ENCODE data around the gene ADAM10.

The ADAM10 gene

DNA sequence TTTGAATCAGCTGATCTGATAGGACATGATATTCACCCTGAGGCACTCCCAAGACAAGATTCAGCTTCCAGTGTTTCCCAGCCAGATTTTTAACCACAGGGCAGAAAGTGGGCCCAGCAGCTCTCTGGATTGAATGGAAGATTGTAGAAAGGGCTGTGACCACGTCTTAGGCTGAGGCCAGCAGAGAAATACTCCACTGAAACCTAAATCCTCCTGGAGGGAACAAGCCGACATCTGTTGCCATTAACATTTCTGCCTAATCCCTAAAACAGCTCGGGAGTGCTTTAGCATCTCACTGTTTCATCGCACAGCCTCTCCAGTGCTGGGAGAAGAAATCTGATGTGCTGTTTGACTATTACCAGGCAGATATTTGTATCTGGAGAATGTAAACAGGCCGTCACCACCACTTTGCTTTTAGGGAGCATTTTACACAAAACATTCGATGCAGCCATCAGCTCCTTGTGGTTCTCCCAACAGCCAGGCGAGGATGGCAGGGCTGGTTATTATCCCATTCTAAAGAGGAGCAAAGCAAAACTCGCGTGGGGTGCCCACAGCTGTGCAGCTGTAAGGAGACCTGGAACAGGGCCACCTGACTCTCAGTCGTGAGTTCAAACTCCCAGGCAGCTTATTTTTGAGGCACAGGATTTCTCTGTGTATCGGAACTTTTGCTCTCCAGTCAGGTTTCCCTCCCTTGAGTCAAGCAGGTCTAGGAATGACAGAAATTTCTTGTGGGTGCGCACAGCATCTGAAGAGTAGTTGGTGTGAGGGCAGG, 200.3 kb downstream of the ADAM10 start:
- no peak for DNase-seq

DNA sequence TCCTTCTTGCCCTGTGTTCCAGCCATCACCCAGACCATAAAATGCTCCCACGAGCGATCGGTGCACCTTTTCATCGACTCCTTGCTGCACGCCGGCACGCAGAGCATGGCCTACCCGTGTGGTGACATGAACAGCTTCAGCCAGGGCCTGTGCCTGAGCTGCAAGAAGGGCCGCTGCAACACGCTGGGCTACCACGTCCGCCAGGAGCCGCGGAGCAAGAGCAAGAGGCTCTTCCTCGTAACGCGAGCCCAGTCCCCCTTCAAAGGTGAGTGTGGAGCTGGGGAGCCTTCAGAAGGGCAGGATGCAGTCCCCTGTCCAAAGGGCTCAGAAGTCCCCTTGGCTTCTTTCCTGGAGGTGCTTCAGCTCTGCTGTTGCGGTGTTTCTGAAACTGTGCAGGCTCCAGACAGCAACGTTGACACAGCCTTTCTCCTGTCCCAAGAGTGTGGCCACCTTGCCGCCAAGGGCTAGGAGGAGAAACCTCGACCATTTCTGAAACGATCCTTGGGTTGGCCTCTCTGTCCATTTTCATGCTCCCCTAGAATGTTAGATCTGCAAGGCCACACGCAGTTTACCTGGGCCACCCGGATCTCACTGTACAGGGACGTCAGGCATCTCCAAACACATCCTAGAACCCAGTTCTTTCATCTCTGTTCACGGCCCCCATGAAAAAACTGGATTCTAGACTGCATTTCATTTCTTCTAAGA, 201.0 kb downstream of the ADAM10 start:
- DNase-seq, result no peak

DNA sequence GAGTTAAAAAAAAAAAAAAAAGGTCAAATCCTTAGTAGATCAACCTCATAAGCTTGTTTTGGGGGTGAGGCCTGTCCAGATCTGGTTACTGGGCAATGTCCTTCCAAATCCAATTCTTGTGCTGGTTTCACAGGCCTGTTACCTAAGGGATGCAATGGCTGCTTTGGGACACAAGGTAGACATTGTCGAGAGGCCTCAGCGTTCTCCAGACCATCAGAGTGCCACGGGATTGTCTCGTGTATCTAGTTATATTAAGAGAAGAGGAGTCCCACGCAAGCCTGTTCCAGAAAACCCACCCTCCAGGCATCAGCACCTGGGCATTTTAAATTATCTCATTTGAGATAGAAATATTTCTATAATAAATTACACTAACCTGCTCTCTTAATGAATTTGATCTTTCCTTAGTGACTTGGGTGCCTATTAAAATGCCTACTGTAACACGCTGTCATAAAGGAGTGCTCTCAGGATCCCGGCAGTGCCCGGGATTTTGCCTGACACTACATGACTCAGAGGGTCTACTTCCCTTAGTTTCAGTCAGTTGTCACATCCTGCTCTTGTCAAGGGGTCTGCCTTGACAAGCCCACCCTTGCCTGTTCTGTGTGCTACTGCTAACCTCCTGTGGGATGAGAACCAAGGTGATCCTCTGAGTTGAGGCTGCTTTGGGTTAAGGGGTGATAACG, 201.7 kb downstream of the ADAM10 start:
- DNase-seq, result no peak

DNA sequence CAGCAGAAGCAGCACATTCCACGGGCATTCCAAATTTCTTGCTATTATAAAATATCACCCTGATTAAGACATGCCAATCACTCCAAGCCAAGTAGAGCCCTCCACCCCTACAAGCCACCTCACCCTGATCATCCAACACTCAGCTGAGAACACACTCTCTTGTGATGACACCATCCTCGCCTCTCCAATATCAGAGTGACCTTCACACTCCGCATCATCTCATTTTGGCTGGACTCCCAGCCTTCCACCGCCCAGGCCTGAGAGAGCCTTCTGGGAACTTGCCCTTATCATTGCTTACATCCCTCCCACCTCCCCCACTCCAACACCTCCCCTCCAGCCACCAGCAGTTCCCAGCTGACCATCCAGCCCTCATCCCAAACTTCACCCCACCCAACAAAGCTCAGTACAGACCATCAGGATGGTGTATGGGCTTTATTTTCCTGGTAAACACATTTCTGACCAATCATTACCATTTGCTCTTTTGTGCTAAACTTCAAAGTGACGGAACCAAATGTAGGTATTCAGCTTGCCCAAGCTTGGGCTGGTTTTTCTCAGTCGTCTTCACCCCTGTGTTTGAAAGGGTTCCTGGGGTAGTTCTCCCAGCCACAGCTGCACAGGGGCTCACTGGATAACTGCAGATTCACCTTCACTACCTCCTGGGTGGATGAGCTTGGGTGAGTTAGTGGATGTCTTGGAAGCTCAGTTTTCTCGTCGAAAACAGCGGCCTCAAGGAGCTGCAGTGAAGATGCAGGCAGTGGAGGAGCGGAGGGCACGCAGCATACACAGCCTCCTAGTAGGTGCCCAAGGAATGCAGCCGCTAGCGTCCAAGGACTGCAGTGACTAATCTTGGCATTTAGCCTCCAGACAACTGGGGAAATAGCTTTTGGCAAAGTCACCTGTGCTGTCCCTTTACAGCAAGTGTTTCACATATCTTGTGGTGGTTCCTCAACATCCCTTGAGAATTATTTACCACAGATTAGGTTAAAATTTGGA, 202.6 kb downstream of the ADAM10 start:
- DNase-seq, result no peak

DNA sequence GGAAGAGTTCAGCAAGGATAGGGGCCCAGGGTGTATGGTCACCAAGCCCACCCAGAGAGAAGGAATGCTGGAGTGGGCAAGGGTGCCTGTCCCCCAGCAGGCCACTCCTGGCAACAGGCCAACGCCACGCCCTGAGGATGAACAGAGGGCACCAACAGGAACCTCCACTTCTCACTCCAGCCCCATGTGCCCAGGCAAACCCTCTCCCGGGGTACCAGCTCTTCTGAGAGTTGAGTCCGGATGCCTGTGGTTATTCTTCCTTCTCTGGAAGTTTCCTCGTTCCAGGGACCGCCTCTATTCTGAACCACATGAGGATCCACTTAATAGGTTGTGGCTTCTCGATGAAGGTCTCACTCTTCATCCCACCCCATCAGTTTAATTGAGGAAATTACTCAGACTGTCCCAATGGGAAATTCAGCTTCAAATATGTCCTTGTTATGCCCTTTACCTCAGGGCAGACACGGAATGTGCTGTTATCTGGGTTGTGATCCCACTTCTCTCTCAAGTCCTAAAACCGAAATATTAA, 203.4 kb downstream of the ADAM10 start:
- no peak for DNase-seq

DNA sequence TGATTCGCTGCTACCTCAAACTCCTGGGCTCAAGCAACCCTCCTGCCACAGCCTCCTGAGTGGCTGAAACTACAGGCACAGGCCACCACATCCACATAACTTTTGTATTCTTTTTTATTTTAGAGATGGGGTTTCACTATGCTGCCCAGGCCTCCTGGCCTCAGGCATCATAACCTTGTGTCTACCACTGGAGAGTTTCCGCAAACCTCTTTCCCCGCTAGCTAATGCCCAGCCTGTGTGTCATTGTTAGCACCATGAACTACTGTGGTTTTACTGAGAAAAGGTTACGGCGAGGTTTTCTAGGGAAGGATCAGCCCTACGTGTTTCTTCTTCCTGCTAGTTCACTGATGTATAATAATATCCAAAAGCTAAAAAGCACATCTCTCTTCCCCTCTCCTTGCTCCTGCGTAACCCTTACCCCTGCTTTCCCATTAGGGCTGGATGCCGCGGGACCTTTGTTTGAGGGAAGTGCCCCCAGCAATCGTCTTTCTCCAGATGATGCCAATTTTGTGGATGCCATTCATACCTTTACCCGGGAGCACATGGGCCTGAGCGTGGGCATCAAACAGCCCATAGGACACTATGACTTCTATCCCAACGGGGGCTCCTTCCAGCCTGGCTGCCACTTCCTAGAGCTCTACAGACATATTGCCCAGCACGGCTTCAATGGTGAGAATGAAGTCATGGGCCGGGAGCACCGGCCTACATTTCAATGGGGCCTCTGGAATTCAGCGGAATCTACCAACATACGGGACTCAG, 204.0 kb downstream of the ADAM10 start:
- DNase-seq, result peak in 2 of 5 experiments; percentile 20 to 75

DNA sequence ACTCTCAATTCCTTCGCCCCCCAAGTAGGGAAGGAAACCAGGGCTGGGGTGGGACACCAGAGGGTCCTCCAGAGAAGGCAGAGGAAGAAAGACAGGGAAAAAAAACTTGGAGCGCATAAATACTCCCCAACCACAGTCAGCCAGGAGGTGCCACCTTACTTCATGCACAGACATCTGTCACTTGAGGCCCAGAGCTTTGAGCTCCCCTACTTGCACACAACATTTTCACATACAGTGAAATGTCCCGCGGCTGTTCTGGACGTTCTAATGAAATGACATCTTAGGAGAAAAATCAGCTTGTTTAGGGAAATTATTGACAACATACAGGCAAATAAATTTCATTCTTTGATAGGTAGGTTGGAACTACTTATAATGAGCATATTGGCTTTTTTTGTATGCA, 204.8 kb downstream of the ADAM10 start:
- no peak for DNase-seq

DNA sequence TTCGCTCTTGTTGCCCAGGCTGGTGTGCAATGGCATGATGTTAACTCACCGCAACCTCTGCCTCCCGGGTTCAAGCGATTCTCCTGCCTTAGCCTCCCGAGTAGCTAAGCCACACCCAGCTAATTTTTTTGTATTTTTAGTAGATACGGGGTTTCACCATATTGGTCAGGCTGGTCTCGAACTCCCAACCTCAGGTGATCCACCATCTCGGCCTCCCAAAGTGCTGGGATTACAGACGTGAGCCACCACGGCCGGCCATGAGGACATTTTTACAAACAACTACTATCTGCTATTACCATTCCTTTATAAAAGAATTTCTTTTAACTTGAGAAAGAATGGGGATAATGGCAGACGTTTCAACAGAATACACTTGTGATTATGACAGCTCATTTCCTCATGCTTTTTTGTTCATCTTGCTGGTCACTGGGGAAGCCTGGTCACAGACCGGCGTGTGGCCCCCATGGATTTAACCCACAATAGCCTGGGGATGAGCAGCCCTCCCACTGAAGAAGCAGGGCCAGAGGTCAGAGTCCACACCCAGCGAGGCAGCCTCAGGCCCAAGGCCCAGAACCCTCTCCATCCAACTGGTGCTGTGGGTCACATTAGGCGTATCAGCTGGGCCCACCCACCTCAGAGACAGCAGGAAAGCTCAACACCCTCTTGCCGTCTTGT, 205.7 kb downstream of the ADAM10 start:
- no peak for DNase-seq

DNA sequence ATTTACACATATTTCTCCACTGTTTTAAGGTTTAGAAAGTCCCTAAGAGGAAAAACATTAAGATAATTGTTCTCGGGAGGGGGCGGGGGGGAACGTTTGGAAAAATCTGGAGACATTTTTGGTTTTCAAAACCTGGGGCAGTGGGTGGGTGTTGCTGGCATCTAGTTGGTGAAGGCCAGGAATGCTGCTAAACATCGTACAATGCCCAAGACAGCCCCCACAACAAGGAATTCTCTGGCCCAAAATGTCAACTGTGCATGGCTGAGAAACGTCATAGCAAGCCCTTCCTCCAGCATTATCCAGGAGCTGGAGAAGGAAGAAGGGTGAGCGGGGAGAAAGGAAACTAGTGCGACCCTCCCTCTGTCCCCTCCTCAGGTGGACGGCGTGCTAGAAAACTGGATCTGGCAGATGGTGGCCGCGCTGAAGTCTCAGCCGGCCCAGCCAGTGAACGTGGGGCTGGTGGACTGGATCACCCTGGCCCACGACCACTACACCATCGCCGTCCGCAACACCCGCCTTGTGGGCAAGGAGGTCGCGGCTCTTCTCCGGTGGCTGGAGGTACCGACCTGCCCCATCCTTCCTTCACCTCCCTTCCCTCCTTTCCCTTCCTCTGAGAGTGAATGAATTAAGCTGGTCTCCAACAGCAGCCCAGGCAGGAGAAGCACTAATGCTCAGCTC, 208.0 kb downstream of the ADAM10 start:
- DNase-seq, result no peak

DNA sequence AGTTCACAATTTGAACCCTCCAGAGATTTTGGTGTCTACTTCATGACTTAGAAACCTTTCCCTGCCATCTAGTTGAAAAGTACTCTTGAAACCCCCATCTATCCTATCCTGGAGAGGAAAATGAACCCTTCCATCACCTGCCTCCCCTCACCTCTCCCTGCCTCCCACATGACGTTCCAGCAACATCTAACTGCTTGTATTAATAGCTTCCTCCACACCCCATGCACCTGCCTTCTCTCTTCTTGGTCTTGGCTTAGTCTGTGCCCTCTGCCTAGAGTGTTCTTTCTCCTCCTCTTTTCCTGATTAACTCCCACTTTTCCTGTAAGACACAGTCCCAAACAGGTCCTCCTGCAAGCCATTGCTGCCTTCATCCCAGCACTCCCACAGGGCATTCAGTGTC, 210.0 kb downstream of the ADAM10 start:
- DNase-seq, result no peak

DNA sequence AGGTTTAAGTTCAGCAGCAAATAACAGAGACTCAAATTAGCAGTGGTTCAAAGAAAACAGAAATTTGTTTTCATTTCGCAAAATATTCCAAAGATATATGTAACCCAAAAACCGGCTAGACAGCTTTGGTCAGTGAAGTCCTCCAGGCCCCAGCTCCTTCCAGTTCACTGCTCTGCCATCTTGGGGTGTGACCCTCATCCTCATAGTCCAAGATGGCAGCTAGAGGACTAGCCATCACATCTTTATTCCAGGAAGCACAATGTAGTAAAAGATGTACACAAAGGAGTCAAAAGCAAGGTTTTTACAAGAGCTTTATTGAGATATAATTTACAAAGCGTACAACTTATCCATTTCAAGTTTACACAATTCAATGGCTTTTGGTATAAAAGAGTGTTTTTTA, 210.6 kb downstream of the ADAM10 start:
- DNase-seq, result no peak
